ENCODE results near the gene FMN2.

DNA sequence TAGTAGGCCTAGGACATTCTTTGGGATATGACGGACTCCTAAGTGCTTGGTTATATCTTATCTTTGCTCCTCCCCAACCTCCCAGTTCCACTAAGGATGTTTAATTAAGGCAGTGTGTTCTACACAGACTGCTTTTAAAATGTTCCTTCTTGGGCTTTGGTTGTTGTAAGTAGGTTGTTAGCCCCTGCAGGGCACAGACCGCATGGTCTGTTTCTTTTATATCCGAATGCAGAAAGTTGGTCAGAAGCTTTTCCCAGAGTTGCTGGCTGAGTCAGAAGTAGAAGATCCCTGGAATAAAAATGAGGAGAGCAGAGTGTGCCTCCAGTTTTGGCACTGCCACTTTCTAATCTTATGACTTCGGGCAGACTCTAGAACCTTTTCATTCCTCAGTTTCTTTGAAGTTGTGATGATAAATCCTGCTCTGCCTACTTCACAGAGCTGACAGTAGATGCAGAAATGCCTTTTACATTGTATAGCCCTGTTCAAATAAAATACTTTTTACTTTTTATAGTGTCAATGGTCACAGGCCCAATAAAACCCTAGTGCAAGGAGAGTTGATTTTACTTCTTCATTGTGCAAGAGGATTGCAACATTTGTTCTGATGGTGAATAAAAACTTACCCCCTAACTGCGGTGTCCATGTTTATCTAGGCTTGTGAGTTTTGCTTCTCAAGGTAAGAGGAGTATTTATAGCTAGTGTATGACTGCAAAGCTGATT, 18.4 kb downstream of the FMN2 start:
- TF ChIP-seq POLR2AphosphoS5 (IDR thresholded peaks at IDR 0.05; ENCODE audit: low read depth, low read length) (no peak), TAF1 (IDR thresholded peaks at IDR 0.05; ENCODE audit: borderline replicate concordance, insufficient read depth, low read length) (no peak), FOXP2 (optimal IDR thresholded peaks at IDR 0.05; ENCODE audit: borderline replicate concordance, extremely low read depth, extremely low read length, insufficient read depth) (no peak)
- TF ChIP-seq, protein P1, sequence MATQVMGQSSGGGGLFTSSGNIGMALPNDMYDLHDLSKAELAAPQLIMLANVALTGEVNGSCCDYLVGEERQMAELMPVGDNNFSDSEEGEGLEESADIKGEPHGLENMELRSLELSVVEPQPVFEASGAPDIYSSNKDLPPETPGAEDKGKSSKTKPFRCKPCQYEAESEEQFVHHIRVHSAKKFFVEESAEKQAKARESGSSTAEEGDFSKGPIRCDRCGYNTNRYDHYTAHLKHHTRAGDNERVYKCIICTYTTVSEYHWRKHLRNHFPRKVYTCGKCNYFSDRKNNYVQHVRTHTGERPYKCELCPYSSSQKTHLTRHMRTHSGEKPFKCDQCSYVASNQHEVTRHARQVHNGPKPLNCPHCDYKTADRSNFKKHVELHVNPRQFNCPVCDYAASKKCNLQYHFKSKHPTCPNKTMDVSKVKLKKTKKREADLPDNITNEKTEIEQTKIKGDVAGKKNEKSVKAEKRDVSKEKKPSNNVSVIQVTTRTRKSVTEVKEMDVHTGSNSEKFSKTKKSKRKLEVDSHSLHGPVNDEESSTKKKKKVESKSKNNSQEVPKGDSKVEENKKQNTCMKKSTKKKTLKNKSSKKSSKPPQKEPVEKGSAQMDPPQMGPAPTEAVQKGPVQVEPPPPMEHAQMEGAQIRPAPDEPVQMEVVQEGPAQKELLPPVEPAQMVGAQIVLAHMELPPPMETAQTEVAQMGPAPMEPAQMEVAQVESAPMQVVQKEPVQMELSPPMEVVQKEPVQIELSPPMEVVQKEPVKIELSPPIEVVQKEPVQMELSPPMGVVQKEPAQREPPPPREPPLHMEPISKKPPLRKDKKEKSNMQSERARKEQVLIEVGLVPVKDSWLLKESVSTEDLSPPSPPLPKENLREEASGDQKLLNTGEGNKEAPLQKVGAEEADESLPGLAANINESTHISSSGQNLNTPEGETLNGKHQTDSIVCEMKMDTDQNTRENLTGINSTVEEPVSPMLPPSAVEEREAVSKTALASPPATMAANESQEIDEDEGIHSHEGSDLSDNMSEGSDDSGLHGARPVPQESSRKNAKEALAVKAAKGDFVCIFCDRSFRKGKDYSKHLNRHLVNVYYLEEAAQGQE (IDR thresholded peaks at IDR 0.05; ENCODE audit: insufficient read depth in 1 of 2, low read depth in 2 of 2, low read length in 2 of 2): no peak

All from PFSK-1 (cell line).